Liver (tissue), 9 donors: ENCODE results near the gene SELENOV. TPM values are rescaled to one million over a fixed set of nuclear protein-coding genes. Genes with fewer than 3 reads are reported as not detected.

Source experiments
- DNase-seq: peaks from one replicate; pipeline ENCODE4 v3.0.0-alpha.2; 2017; ENCODE audit warnings: low spot score
- H3K27ac ChIP-seq, 2 donors: one replicate each; pipeline ENCODE4 v1.7.0; 2013; ENCODE audit warnings: inconsistent platforms in 2 of 2, low read length in 2 of 2, control low read depth in 1 of 2, low read depth in 1 of 2, mild to moderate bottlenecking in 1 of 2
- H3K27me3 ChIP-seq, 4 donors: one replicate each; pipeline versions ENCODE4 v1.6.1 to v1.7.0; 2013; ENCODE audit warnings: low read length in 3 of 4, inconsistent platforms in 1 of 4, mild to moderate bottlenecking in 1 of 4, moderate library complexity in 1 of 4; ENCODE audit not compliant: control insufficient read depth in 4 of 4, insufficient read depth in 4 of 4
- H3K36me3 ChIP-seq, 4 donors: one replicate each; pipeline versions ENCODE4 v1.6.1 to v1.7.0; 2013; ENCODE audit warnings: low read length in 3 of 4, mild to moderate bottlenecking in 3 of 4, low read depth in 1 of 4, moderate library complexity in 1 of 4; ENCODE audit not compliant: control insufficient read depth in 4 of 4, insufficient read depth in 3 of 4
- H3K4me1 ChIP-seq, 4 donors: one replicate each; pipeline versions ENCODE4 v1.6.1 to v1.7.0; 2013; ENCODE audit warnings: low read length in 3 of 4, mild to moderate bottlenecking in 3 of 4, moderate library complexity in 1 of 4; ENCODE audit not compliant: control insufficient read depth in 4 of 4, insufficient read depth in 4 of 4
- H3K4me3 ChIP-seq, 3 donors: one replicate each; pipeline versions ENCODE4 v1.6.1 to v1.7.0; 2013; ENCODE audit warnings: low read length in 3 of 3, control low read depth in 1 of 3, low read depth in 1 of 3, mild to moderate bottlenecking in 1 of 3
- H3K9ac ChIP-seq, 2 donors: one replicate each; pipeline ENCODE4 v1.7.0; 2013; ENCODE audit warnings: low read length in 2 of 2, mild to moderate bottlenecking in 2 of 2, moderate library complexity in 2 of 2, control low read depth in 1 of 2, low read depth in 1 of 2
- H3K9me3 ChIP-seq, 4 donors: one replicate each; pipeline versions ENCODE4 v1.6.1 to v1.7.0; 2013; ENCODE audit warnings: low read length in 3 of 4; ENCODE audit not compliant: control insufficient read depth in 4 of 4
- EGR1 ChIP-seq, 2 donors: IDR thresholded peaks; 2 replicates each; pipeline ENCODE4 v1.6.1; 2016 to 2018; ENCODE audit warnings: antibody characterized with exemption in 2 of 2, low read depth in 2 of 2
- FOXA1 ChIP-seq: IDR thresholded peaks from 2 replicates; pipeline ENCODE4 v1.6.1; 2016; ENCODE audit warnings: antibody characterized with exemption
- FOXA2 ChIP-seq: IDR thresholded peaks from 2 replicates; pipeline ENCODE4 v1.6.1; 2016; ENCODE audit warnings: antibody characterized with exemption
- HNF4A ChIP-seq, 2 donors: conservative IDR thresholded peaks; 2 replicates each; pipeline ENCODE4 v1.6.1; 2016; ENCODE audit warnings: antibody characterized with exemption in 2 of 2, mild to moderate bottlenecking in 2 of 2
- HNF4G ChIP-seq: IDR thresholded peaks from 2 replicates; pipeline ENCODE4 v1.6.1; 2016; ENCODE audit warnings: antibody characterized with exemption
- JUND ChIP-seq, 2 donors: IDR thresholded peaks; 2 replicates each; pipeline ENCODE4 v1.6.1; 2016; ENCODE audit warnings: antibody characterized with exemption in 2 of 2
- NR2F2 ChIP-seq: IDR thresholded peaks from 2 replicates; pipeline ENCODE4 v1.6.1; 2016; ENCODE audit warnings: antibody characterized with exemption
- RAD21 ChIP-seq, 2 donors: IDR thresholded peaks; 2 replicates each; pipeline ENCODE4 v1.6.1; 2016; ENCODE audit warnings: antibody characterized with exemption in 2 of 2, mild to moderate bottlenecking in 2 of 2
- RXRA ChIP-seq, 2 donors: IDR thresholded peaks; 2 replicates each; pipeline ENCODE4 v1.6.1; 2017 to 2018; ENCODE audit warnings: antibody characterized with exemption in 2 of 2, mild to moderate bottlenecking in 1 of 2
- SP1 ChIP-seq: IDR thresholded peaks from 2 replicates; pipeline ENCODE4 v1.6.1; 2018; ENCODE audit warnings: antibody characterized with exemption, mild to moderate bottlenecking
- TAF1 ChIP-seq: conservative IDR thresholded peaks from 2 replicates; pipeline ENCODE4 v1.6.1; 2016; ENCODE audit warnings: antibody characterized with exemption, mild to moderate bottlenecking
- YY1 ChIP-seq: IDR thresholded peaks from 2 replicates; pipeline ENCODE4 v1.6.1; 2016; ENCODE audit warnings: antibody characterized with exemption, mild to moderate bottlenecking
- WGBS: extraction: QIAGEN DNeasy Blood & Tissue Kit; methylation state at CpG from one replicate; pipeline ENCODE4 v1.1.7; 2013; 5-methylcytosine and 5-hydroxymethylcytosine counted together
- polyA plus RNA-seq, 2 donors: library from polyadenylated mRNA; stranded (reverse) in 1 of 2; unstranded in 1 of 2; fragments of 200-250 nt in 1 of 2; fragments of >200 nt in 1 of 2; fragmentation: Nextera tagmentation in 1 of 2; extraction: Ambion mirVana in 1 of 2; gene quantifications; one replicate each; pipeline versions ENCODE4 v1.2.1 to v1.2.3, GENCODE V29; 2013 to 2015
- total RNA-seq, 2 donors: library from RNA; depleted of rRNA; stranded (reverse); fragments of >200 nt; gene quantifications; one replicate each; pipeline ENCODE4 v1.2.3, GENCODE V29; 2014
- TF ChIP-seq, protein P1 (sequence below): IDR thresholded peaks from 2 replicates; pipeline ENCODE4 v1.6.1; 2016; ENCODE audit warnings: antibody characterized with exemption
- TF ChIP-seq, protein P2 (sequence below): IDR thresholded peaks from 2 replicates; pipeline ENCODE4 v1.6.1; 2016; ENCODE audit warnings: antibody characterized with exemption, mild to moderate bottlenecking
- TF ChIP-seq, protein P3 (sequence below): fragments of 150-350 bp; IDR thresholded peaks from 2 replicates; pipeline ENCODE4 v1.5.1; 2017; ENCODE audit warnings: improper control_type of control experiment, low read depth, low read length; ENCODE audit not compliant: missing input control
- TF ChIP-seq, protein P4 (sequence below): IDR thresholded peaks from 2 replicates; pipeline ENCODE4 v1.6.1; 2016; ENCODE audit warnings: antibody characterized with exemption
- donor health status: healthy.
- donor health status: healthy.
- donor health status: healthy.
- donor health status: healthy.
- donor health status: healthy.

Gene SELENOV
- total and polyA plus RNA-seq, 4 donors, result not detected

DNA sequence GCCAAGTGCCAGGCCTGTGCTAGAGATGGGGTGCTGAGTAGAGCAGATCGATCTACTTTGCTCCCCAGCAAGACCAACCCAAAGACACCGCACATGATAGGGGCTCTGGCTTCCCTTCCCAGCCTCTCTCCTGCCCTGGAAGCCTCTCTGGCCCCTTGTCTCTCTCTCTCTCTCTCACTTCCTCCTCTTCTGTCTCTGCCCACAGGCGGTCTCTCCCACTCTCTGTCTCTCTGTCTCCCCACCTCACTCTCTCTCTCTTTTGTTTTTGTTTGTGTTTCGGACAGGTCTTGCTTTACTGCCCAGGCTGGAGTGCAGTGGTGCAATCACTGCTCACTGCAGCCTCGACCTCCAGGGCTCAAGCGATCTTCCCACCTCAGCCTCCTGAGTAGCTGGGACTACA is 1.3 kb downstream of the SELENOV start:
- H3K27me3 ChIP-seq, result peaks cover 0 to 15% (median 9%) of the 10 kb centered on the region in 4 donors
- no peaks in the 10 kb centered on the region for H3K36me3 ChIP-seq
- peaks cover 5 to 12% (median 7%) of the 10 kb centered on the region in 4 donors for H3K4me1 ChIP-seq
- H3K27ac ChIP-seq, result no peak overlapping the region
- WGBS, result 46% methylated on average over 6 of the region's 6 CpGs
- DNase-seq, result no peak
- peaks cover 0 to 2% (median 0%) of the 10 kb centered on the region in 4 donors for H3K9me3 ChIP-seq
- no peak overlapping the region for H3K4me3 ChIP-seq
- no peak overlapping the region for H3K9ac ChIP-seq
- TF ChIP-seq, protein P1, sequence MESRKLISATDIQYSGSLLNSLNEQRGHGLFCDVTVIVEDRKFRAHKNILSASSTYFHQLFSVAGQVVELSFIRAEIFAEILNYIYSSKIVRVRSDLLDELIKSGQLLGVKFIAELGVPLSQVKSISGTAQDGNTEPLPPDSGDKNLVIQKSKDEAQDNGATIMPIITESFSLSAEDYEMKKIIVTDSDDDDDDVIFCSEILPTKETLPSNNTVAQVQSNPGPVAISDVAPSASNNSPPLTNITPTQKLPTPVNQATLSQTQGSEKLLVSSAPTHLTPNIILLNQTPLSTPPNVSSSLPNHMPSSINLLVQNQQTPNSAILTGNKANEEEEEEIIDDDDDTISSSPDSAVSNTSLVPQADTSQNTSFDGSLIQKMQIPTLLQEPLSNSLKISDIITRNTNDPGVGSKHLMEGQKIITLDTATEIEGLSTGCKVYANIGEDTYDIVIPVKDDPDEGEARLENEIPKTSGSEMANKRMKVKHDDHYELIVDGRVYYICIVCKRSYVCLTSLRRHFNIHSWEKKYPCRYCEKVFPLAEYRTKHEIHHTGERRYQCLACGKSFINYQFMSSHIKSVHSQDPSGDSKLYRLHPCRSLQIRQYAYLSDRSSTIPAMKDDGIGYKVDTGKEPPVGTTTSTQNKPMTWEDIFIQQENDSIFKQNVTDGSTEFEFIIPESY, result no peak
- no peak for TF ChIP-seq JUND (IDR thresholded peaks at IDR 0.05)
- TF ChIP-seq SP1, result no peak
- TF ChIP-seq, protein P2, sequence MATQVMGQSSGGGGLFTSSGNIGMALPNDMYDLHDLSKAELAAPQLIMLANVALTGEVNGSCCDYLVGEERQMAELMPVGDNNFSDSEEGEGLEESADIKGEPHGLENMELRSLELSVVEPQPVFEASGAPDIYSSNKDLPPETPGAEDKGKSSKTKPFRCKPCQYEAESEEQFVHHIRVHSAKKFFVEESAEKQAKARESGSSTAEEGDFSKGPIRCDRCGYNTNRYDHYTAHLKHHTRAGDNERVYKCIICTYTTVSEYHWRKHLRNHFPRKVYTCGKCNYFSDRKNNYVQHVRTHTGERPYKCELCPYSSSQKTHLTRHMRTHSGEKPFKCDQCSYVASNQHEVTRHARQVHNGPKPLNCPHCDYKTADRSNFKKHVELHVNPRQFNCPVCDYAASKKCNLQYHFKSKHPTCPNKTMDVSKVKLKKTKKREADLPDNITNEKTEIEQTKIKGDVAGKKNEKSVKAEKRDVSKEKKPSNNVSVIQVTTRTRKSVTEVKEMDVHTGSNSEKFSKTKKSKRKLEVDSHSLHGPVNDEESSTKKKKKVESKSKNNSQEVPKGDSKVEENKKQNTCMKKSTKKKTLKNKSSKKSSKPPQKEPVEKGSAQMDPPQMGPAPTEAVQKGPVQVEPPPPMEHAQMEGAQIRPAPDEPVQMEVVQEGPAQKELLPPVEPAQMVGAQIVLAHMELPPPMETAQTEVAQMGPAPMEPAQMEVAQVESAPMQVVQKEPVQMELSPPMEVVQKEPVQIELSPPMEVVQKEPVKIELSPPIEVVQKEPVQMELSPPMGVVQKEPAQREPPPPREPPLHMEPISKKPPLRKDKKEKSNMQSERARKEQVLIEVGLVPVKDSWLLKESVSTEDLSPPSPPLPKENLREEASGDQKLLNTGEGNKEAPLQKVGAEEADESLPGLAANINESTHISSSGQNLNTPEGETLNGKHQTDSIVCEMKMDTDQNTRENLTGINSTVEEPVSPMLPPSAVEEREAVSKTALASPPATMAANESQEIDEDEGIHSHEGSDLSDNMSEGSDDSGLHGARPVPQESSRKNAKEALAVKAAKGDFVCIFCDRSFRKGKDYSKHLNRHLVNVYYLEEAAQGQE, result no peak
- TF ChIP-seq NR2F2, result no peak
- no peak for TF ChIP-seq FOXA1
- TF ChIP-seq YY1, result no peak
- TF ChIP-seq EGR1 (IDR thresholded peaks at IDR 0.05; ENCODE audit: low read depth in 2 of 2), result no peak
- TF ChIP-seq HNF4G, result no peak
- TF ChIP-seq, protein P3, sequence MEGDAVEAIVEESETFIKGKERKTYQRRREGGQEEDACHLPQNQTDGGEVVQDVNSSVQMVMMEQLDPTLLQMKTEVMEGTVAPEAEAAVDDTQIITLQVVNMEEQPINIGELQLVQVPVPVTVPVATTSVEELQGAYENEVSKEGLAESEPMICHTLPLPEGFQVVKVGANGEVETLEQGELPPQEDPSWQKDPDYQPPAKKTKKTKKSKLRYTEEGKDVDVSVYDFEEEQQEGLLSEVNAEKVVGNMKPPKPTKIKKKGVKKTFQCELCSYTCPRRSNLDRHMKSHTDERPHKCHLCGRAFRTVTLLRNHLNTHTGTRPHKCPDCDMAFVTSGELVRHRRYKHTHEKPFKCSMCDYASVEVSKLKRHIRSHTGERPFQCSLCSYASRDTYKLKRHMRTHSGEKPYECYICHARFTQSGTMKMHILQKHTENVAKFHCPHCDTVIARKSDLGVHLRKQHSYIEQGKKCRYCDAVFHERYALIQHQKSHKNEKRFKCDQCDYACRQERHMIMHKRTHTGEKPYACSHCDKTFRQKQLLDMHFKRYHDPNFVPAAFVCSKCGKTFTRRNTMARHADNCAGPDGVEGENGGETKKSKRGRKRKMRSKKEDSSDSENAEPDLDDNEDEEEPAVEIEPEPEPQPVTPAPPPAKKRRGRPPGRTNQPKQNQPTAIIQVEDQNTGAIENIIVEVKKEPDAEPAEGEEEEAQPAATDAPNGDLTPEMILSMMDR, result no peak
- TF ChIP-seq TAF1, result no peak
- TF ChIP-seq RAD21 (IDR thresholded peaks at IDR 0.05), result no peak

DNA sequence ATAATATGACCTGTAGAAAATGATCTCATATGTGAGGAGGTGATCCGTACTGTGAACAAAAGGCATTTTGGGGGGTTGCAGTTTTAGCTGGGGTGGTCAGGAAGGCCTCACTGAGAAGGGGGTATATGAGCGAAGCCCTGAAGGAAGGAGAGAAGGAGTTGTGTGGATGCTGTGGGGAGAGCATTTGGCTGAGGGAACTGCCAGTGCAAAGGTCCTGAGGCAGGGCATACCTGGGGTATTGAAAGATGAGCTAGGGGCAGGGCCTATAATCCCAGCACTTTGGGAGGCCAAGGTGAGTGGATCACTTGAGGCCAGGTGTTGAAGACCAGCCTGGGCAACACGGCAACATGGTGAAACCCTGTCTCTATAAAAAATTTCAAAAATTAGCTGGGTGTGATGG is 2.5 kb downstream of the SELENOV start:
- Histone ChIP-seq H3K27me3 (peaks cover 0 to 15% (median 9%) of the 10 kb centered on the region in 4 donors), H3K9me3 (peaks cover 0 to 2% (median 0%) of the 10 kb centered on the region in 4 donors), H3K4me1 (peaks cover 5 to 12% (median 7%) of the 10 kb centered on the region in 4 donors), H3K9ac (no peak overlapping the region), H3K27ac (no peak overlapping the region), H3K36me3 (no peaks in the 10 kb centered on the region), H3K4me3 (no peak overlapping the region)
- 73% methylated on average over 3 of the region's 3 CpGs for WGBS
- DNase-seq, result no peak
- TF ChIP-seq TAF1, result no peak
- TF ChIP-seq YY1, result no peak
- TF ChIP-seq EGR1 (IDR thresholded peaks at IDR 0.05; ENCODE audit: low read depth in 2 of 2), result no peak
- TF ChIP-seq, protein P4, sequence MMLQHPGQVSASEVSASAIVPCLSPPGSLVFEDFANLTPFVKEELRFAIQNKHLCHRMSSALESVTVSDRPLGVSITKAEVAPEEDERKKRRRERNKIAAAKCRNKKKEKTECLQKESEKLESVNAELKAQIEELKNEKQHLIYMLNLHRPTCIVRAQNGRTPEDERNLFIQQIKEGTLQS, result no peak
- no peak for TF ChIP-seq HNF4A (conservative IDR thresholded peaks at IDR 0.05)
- TF ChIP-seq, protein P1, result no peak
- no peak for TF ChIP-seq HNF4G
- TF ChIP-seq NR2F2, result no peak
- no peak for TF ChIP-seq SP1
- TF ChIP-seq RAD21 (IDR thresholded peaks at IDR 0.05), result no peak
- TF ChIP-seq, protein P3, result no peak
- no peak for TF ChIP-seq JUND (IDR thresholded peaks at IDR 0.05)
- no peak for TF ChIP-seq RXRA (IDR thresholded peaks at IDR 0.05)
- no peak for TF ChIP-seq FOXA2
